GM21737 (cell line): Measurements from ENCODE around the gene PGD.
"Not testable (repeated sequence)": the region's sequence is repeated elsewhere in the genome, so short reads cannot be mapped to it uniquely, and the experiment has no call there.

Experiments
- ATAC-seq: cut with Tn5 transposase; IDR thresholded peaks from one replicate; pipeline ENCODE4 v1.9.1; 2021; ENCODE audit warnings: mild to moderate bottlenecking, moderate library complexity; ENCODE audit not compliant: unreplicated experiment

PGD gene

GRCh38 chr1:10398734-10399443, at the start of gene PGD:
TSS of gene PGD (plus strand) at chr1:10399064. CDS start at chr1:10399118, 54 bp downstream.
- ATAC-seq = peak; percentile 96

GRCh38 chr1:10353282-10353681, 45.6 kb upstream of the PGD start:
- ATAC-seq = no peak

GRCh38 chr1:10353693-10354092, 45.2 kb upstream of the PGD start:
- ATAC-seq = no peak

- ATAC-seq = no peak
Measured at GRCh38 chr1:10360045-10360444, 38.8 kb upstream of the PGD start.

- no peak for ATAC-seq
Measured at GRCh38 chr1:10361515-10361914, 37.3 kb upstream of the PGD start.

- ATAC-seq = no peak
Measured at GRCh38 chr1:10368194-10368593, 30.7 kb upstream of the PGD start.

GRCh38 chr1:10374442-10374860, 24.4 kb upstream of the PGD start:
- ATAC-seq = no peak

- ATAC-seq = not testable (repeated sequence)
Measured at GRCh38 chr1:10377365-10378029, 21.4 kb upstream of the PGD start.

GRCh38 chr1:10378081-10378841, 20.6 kb upstream of the PGD start:
- no peak for ATAC-seq

- no peak for ATAC-seq
Measured at GRCh38 chr1:10379101-10379620, 19.7 kb upstream of the PGD start.

GRCh38 chr1:10379676-10380075, 19.2 kb upstream of the PGD start:
- no peak for ATAC-seq

GRCh38 chr1:10380594-10381275, 18.1 kb upstream of the PGD start:
- ATAC-seq = no peak

GRCh38 chr1:10383630-10384029, 15.2 kb upstream of the PGD start:
- no peak for ATAC-seq

GRCh38 chr1:10384219-10384618, 14.6 kb upstream of the PGD start:
- no peak for ATAC-seq

GRCh38 chr1:10386761-10387676, 11.8 kb upstream of the PGD start:
- no peak for ATAC-seq

- ATAC-seq = no peak
Measured at GRCh38 chr1:10387677-10388386, 11.0 kb upstream of the PGD start.

- ATAC-seq = no peak
Measured at GRCh38 chr1:10388387-10388715, 10.5 kb upstream of the PGD start.

GRCh38 chr1:10389271-10389973, 9.4 kb upstream of the PGD start:
- no peak for ATAC-seq

- no peak for ATAC-seq
Measured at GRCh38 chr1:10396870-10397269, 2.0 kb upstream of the PGD start.
